Measurements from ENCODE around the gene ABCB7.
"Not testable (repeated sequence)": the region's sequence is repeated elsewhere in the genome, so short reads cannot be mapped to it uniquely, and the experiment has no call there.

Gene ABCB7

DNA sequence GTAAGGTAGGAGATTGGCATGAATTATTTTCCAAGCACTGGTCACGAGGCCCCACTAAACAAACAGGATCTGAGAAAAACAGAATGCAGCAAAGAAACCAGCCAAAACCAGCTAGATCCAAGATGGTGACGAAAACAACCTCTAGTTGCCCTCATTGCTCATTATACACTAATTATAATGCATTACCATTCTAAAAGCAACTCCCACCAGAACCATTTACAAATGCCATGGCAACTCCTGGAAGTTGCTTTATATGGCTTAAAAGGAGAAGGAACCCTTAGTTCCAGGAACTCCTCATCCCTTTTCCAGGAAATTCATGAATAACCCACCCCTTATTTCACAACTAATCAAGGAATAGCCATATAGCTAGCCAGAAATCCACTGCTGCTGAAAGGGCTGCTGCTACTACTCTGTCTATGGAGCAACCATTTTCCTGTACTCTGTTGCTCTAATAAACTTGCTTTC, 69.3 kb downstream of the ABCB7 start:
- no peak for DNase-seq

DNA sequence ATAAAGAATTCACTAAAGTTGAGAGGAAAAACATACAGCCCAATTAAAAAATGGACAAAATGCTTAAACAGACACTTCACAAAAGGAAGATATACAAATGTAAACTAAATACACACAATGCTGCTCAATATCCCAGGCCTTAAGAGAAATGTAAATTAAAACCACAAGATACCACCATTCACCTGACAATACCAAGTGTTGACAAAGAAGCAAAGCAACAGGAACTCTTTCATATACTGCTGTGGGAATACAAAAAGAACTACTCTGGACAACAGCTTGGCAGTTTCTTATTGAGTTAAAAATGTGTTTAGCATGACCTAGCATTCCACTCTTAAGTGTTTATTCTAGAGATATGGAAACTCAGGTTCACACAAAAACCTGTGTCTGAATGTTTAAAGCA, 71.3 kb downstream of the ABCB7 start:
- DNase-seq: no peak

DNA sequence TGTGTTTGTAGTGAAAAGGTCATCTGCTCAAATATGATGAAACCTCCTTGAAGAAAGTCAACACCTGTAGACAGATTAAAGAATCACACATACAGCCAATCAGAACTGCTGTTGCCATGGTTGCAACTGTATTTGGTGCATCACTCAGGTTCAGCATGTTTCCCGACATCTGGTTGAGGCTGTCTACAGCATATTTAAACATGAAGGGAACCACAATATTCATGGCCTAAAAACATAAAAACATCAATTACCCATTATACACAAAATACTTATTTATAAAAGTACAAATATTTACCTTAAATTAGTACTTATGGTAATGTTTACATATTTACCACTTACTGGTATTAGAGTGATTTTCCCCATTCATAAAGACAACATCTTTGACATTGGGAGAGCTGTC, 79.7 kb downstream of the ABCB7 start:
- no peak for DNase-seq

DNA sequence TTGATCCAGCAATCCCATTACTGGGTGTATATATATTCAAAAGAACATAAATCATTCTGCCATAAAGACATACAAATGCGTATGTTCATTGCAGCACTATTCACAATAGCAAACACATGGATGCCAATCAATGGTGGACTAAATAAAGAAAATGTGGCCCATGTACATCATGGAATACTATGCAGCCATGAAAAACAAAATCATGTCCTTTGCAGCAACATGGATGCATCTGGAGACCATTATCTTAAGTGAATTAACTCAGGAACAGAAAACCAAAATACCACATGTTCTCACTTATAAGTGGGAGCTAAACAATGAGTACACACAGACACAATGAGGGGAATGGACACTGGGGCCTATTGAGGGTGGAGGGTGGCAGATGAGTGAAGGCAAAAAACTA, 81.6 kb downstream of the ABCB7 start:
- no peak for DNase-seq

DNA sequence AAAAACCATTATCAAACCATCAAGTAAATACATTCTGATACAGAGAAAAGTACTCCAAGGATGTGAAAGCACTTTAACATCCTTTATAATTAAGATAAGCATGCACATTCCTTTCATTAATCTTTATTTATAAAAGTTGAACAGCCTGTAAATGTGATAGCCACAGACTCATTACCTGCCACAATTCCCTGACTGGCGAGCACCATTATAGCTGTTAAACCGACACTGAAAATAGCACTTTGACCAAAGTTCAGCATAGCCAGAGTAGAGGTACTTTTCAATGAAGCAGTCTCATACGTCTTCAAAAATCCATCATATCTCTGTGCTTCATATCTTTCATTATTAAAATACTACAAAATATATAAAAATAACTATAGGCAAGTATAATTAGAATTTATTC, 84.7 kb downstream of the ABCB7 start:
- DNase-seq: no peak

DNA sequence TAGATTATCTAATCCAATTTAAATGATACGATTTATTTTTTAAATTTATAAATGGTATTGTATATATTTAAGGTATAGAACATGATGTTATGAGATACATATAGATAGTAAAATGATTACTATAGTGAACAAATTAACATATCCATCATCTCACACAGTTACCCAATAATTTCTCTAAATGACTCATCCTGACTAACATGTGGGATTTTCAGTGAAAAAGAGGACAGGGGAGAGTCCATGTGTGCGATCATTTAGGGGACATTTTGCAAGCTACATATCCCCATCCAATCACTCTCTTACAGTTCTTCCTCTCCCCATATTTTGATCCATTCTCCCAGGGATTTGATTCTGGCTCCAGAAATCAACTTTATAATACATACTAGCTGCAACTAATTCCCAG, 88.2 kb downstream of the ABCB7 start:
- no peak for DNase-seq

DNA sequence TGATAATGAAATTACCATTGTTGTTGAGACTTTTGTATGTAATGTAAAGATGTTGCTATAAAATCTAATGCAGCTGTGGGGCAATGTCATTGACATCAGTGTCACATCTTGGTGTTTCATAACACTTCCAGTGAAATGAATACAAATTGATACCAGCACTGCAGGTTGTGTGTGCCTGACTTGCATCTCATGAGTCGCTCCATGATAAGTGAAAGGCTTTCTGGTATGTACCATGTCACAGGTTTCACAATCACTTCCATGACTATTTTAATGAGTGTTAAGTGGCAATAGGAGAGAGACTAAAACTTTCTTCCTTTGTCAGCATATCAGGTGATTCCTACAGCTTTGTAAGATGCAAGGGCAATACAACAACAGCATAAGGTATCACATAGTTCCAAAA, 94.4 kb downstream of the ABCB7 start:
- no peak for DNase-seq

DNA sequence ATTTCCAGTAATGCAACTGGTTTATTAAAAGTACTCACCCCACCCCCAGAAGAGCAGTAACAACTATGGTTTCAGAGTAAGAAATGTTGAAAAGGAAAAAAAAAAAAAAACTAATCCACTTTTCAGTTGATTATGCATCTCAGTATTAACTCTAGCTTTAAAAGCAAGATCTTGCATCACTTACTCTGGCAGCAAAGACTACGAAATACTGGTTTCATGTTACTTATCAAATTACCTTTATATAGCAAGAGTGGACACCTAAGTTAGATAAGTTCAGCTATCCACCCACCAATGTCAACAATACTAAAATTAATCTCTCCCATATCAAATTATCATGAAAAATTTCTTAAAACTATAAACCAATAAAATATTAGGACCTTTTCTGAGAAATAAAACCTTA, 105.0 kb downstream of the ABCB7 start:
- no peak for DNase-seq

DNA sequence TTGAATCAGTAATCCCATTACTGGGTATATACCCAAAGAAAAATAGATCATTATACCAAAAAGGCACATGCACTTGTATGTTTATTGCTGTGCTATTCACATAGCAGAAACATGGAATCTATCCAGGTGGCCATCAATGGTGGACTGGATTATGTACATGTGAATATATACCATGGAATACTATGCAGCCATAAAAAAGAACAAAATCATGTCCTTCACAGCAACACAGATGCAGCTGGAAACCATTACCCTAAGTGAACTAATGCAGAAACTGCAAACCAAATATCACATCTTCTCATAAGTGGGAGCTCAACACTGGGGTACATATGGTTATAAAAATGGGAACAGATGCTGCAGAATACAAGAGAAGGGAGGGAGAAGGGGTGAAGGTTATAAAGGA, 110.7 kb downstream of the ABCB7 start:
- DNase-seq: no peak

DNA sequence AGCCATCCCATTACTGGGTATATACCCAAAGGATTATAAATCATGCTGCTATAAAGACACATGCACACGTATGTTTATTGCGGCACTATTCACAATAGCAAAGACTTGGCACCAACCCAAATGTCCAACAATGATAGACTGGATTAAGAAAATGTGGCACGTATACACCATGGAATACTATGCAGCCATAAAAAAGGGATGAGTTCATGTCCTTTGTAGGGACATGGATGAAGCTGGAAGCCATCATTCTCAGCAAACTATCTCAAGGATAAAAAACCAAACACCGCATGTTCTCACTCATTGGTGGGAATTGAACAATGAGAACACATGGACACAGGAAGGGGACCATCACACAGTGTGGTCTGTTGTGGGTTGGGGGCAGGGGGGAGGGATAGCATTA, 111.9 kb downstream of the ABCB7 start:
- not testable (repeated sequence) for DNase-seq

DNA sequence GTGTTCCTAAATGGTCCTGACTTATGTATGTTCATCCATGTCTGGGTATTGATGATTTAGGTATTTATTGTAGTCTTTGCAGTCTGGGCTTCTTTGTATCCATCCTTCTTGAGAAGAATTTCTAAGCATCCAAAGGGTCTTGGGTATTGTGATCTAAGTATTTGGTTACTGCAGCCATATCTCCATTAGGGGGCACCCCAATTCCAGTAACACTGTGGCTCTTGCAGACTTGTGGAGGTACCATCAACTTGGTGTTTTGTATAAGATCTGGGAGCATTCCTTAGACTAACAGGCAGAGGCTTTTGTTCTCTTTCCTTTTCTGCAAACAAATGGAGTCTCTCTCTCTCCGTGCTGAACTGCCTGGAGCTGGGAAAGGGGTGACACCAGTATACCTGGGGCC, 117.2 kb downstream of the ABCB7 start:
- DNase-seq: no peak

All from activated naive CD4-positive, alpha-beta T cell (primary cell).